Neural progenitor cell (in vitro differentiated cells): ENCODE data around the gene CHEK2. TPM values are rescaled to one million over a fixed set of nuclear protein-coding genes. Genes with fewer than 3 reads are reported as not detected.
A peak's percentile ranks its signal among the peaks of the same experiment; 100 is the strongest.
"Not testable (repeated sequence)": the region's sequence is repeated elsewhere in the genome, so short reads cannot be mapped to it uniquely, and the experiment has no call there.

ENCODE experiments used
- DNase-seq: peaks from one replicate; pipeline ENCODE4 v3.0.0-alpha.2; 2016; ENCODE audit warnings: low spot score
- H2AFZ ChIP-seq: fragments of 200-600 bp; sonication (generic); replicated peaks from 2 replicates; pipeline ENCODE4 v1.6.1; 2016; ENCODE audit warnings: antibody characterized with exemption
- H3F3A ChIP-seq: fragments of 200-600 bp; sonication (generic); 2 replicates; pipeline ENCODE4 v1.6.1; 2016; ENCODE audit warnings: antibody characterized with exemption, low read depth
- H3K27ac ChIP-seq: fragments of 200-600 bp; sonication (generic); 2 replicates; pipeline ENCODE4 v1.5.1; 2016; ENCODE audit warnings: mild to moderate bottlenecking
- H3K27me3 ChIP-seq: fragments of 200-600 bp; sonication (generic); 2 replicates; pipeline ENCODE4 v1.6.1; 2016; ENCODE audit warnings: mild to moderate bottlenecking, moderate library complexity
- H3K36me3 ChIP-seq: fragments of 200-600 bp; sonication (generic); 2 replicates; pipeline ENCODE4 v1.5.1; 2016
- H3K4me1 ChIP-seq: fragments of 200-600 bp; sonication (generic); 2 replicates; pipeline ENCODE4 v1.6.1; 2016; ENCODE audit warnings: mixed run types
- H3K4me2 ChIP-seq: fragments of 200-600 bp; sonication (generic); 2 replicates; pipeline ENCODE4 v1.6.1; 2016
- H3K4me3 ChIP-seq: fragments of 200-600 bp; sonication (generic); 2 replicates; pipeline ENCODE4 v1.5.1; 2016
- H3K79me2 ChIP-seq: fragments of 200-600 bp; sonication (generic); 2 replicates; pipeline ENCODE4 v1.6.1; 2016; ENCODE audit warnings: low read depth
- H3K9ac ChIP-seq: fragments of 200-600 bp; sonication (generic); 2 replicates; pipeline ENCODE4 v1.6.1; 2016
- H3K9me3 ChIP-seq: fragments of 200-600 bp; sonication (generic); 2 replicates; pipeline ENCODE4 v1.5.1; 2016; ENCODE audit warnings: low read depth
- H4K20me1 ChIP-seq: fragments of 200-600 bp; sonication (generic); 2 replicates; pipeline ENCODE4 v1.6.1; 2016; ENCODE audit warnings: low read depth
- H3K27ac Mint-ChIP-seq: 3 replicates; pipeline ENCODE4 v1.8.0; 2021; ENCODE audit warnings: mixed read lengths
- H3K27me3 Mint-ChIP-seq: 2 replicates; pipeline ENCODE4 v1.8.0; 2022; ENCODE audit warnings: low read depth, mild to moderate bottlenecking, inconsistent platforms, moderate library complexity, mixed read lengths; ENCODE audit not compliant: insufficient read depth
- H3K36me3 Mint-ChIP-seq: 3 replicates; pipeline ENCODE4 v1.8.0; 2021; ENCODE audit warnings: mixed read lengths
- H3K4me1 Mint-ChIP-seq: 3 replicates; pipeline ENCODE4 v1.8.0; 2021; ENCODE audit warnings: mixed read lengths
- H3K4me3 Mint-ChIP-seq: 3 replicates; pipeline ENCODE4 v1.8.0; 2021; ENCODE audit warnings: mild to moderate bottlenecking, moderate library complexity, mixed read lengths
- H3K9me3 Mint-ChIP-seq: 3 replicates; pipeline ENCODE4 v1.8.0; 2020; ENCODE audit warnings: mixed read lengths
- EZH2 ChIP-seq: fragments of 200-600 bp; sonication (generic); IDR thresholded peaks from 2 replicates; pipeline ENCODE4 v1.6.1; 2017; ENCODE audit warnings: antibody characterized with exemption, mild to moderate bottlenecking, moderate library complexity
- EZH2phosphoT487 ChIP-seq: fragments of 200-600 bp; sonication (generic); IDR thresholded peaks from 2 replicates; pipeline ENCODE4 v1.6.1; 2017; ENCODE audit warnings: antibody characterized with exemption
- total RNA-seq: library from RNA; depleted of rRNA; stranded (reverse); fragments of >200 nt; gene quantifications from 2 replicates; pipeline ENCODE4 v1.2.3, GENCODE V29; 2015; ENCODE audit warnings: low replicate concordance
- TF ChIP-seq, protein P1 (sequence below): fragments of 200-600 bp; sonication (generic); IDR thresholded peaks from 2 replicates; pipeline ENCODE4 v1.5.1; 2017; ENCODE audit warnings: antibody characterized with exemption, mild to moderate bottlenecking

Gene CHEK2
- total RNA-seq, 1 donor from 2014 or later: 94.4 TPM

DNA sequence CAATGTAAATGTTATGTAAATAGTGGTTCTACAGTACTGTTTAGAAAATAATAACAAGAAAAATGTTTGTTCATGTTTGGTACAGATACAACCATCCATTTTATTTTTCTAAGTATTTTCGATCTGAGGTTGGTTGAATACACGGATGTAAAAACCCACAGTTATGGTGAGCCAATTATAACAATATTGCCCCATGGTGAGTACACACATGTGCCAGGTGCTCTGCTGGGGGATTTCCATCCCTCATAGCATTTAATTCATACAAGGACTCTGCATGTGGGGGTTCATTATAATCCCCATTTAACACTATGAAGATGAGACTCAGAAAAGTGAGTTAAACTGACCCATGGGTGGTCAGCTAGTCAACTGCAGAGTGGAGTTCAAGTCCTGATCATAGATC, 38.7 kb downstream of the CHEK2 start:
- Histone ChIP-seq H3K4me1 (no peaks in the 10 kb centered on the region), H3K27ac (no peak overlapping the region), H3K27me3 (no peaks in the 10 kb centered on the region), H4K20me1 (no peaks in the 10 kb centered on the region), H3K79me2 (no peaks in the 10 kb centered on the region), H3F3A (no peaks in the 10 kb centered on the region), H2AFZ (no peak overlapping the region), H3K9me3 (no peaks in the 10 kb centered on the region), H3K9ac (no peak overlapping the region), H3K4me3 (no peak overlapping the region), H3K36me3 (no peaks in the 10 kb centered on the region), H3K4me2 (no peak overlapping the region)
- TF ChIP-seq, protein P1, sequence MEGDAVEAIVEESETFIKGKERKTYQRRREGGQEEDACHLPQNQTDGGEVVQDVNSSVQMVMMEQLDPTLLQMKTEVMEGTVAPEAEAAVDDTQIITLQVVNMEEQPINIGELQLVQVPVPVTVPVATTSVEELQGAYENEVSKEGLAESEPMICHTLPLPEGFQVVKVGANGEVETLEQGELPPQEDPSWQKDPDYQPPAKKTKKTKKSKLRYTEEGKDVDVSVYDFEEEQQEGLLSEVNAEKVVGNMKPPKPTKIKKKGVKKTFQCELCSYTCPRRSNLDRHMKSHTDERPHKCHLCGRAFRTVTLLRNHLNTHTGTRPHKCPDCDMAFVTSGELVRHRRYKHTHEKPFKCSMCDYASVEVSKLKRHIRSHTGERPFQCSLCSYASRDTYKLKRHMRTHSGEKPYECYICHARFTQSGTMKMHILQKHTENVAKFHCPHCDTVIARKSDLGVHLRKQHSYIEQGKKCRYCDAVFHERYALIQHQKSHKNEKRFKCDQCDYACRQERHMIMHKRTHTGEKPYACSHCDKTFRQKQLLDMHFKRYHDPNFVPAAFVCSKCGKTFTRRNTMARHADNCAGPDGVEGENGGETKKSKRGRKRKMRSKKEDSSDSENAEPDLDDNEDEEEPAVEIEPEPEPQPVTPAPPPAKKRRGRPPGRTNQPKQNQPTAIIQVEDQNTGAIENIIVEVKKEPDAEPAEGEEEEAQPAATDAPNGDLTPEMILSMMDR: no peak
- TF ChIP-seq EZH2phosphoT487: no peak
- TF ChIP-seq EZH2: no peak
- Mint-ChIP-seq H3K36me3 (peaks cover 15% of the 10 kb centered on the region), H3K27me3 (no peaks in the 10 kb centered on the region), H3K4me3 (no peak overlapping the region), H3K4me1 (no peaks in the 10 kb centered on the region), H3K9me3 (no peaks in the 10 kb centered on the region), H3K27ac (no peak overlapping the region)
- no peak for DNase-seq

DNA sequence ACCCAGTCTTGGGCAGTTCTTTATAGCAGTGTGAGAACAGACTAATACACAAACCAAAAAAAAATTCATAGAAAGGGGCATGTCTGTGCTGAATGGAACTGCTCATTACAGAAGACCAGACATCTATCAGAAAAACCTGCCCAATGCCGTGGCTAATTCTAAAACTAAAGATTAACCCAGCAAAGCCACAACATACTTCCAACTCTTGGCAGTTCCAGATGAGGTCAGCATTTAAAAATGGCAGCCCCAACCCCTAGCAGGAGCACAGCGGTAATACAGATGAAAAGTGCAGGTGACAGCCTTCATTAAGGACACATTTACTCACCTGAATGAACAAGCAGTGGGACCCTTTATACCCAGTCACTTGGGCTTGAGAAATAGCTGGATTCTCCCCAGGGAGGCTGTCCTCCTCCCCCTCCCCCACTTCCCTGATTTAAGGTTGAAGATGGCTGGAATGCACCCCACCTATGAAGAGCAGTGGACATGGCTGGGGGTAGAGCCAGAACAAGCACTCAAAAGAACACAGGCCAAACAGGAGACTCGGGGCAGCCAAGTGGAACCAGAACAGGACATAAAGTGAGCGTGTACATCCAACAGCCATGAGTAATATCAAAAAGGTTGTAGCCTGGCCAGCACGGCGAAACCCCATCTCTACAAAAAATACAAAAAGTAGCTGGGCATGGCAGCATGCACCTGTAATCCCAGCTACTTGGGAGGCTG, 48.4 kb downstream of the CHEK2 start:
- not testable (repeated sequence) for H3K4me2 ChIP-seq, H3K27me3 ChIP-seq, H3K4me3 Mint-ChIP-seq, H3K36me3 Mint-ChIP-seq, H3K4me1 ChIP-seq, H3K9me3 ChIP-seq, H3K27me3 Mint-ChIP-seq, DNase-seq, H2AFZ ChIP-seq, H4K20me1 ChIP-seq, H3K27ac ChIP-seq, H3K36me3 ChIP-seq, H3K9ac ChIP-seq, H3F3A ChIP-seq, H3K79me2 ChIP-seq, H3K9me3 Mint-ChIP-seq, H3K4me3 ChIP-seq
- peak overlapping the region; percentile 42 for H3K27ac Mint-ChIP-seq
- peaks cover 29% of the 10 kb centered on the region for H3K4me1 Mint-ChIP-seq

DNA sequence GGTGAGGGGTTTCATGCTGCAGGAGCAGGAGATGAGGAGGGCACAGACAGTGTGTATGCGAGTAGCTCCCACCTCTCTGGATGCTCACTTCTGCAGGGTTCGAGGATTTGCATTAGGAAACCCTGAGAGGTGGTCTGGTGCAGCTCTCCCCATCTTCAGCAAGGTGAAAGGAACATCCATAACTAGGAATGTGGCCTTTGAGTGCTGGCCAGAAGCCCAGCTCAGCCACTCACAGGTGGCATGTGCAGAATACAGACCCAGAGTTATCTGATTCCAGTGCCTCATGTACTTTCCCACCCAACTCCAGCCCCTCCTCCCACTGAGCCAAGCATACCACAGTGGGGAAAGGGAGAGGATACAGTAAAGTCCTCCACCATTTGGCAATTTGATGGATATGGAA, 51.8 kb downstream of the CHEK2 start:
- not testable (repeated sequence) for H3K36me3 Mint-ChIP-seq, H3K9me3 ChIP-seq, H3K4me2 ChIP-seq, H3K27me3 Mint-ChIP-seq, H3F3A ChIP-seq, H4K20me1 ChIP-seq, H3K9me3 Mint-ChIP-seq, H3K27ac Mint-ChIP-seq, H3K4me3 ChIP-seq, H2AFZ ChIP-seq, H3K79me2 ChIP-seq, H3K4me1 ChIP-seq, H3K27ac ChIP-seq, DNase-seq, H3K27me3 ChIP-seq, H3K4me3 Mint-ChIP-seq, H3K36me3 ChIP-seq, H3K9ac ChIP-seq
- peaks cover 26% of the 10 kb centered on the region for H3K4me1 Mint-ChIP-seq

DNA sequence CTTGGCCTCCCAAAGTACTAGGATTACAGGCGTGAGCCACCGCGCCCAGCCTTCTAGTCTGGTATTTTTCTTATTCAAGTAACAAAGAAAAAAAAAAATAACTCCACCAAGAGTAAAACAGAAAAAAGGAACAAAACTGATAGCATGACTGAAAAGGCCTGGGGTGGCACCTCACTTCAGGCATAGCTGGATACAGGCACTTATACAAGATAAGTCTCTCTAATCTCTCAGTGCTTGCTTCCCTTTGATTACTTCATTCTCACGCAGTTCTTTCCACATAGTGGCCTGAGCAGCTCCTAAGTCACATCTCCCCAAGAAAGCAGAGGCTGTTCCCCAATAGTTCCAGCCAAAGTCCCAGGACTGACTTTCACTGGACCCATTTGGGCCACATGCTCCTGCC, 58.7 kb downstream of the CHEK2 start:
- Histone ChIP-seq H3F3A (peaks cover 31% of the 10 kb centered on the region), H3K79me2 (peaks cover 15% of the 10 kb centered on the region)
- not testable (repeated sequence) for H3K4me1 ChIP-seq, H3K4me1 Mint-ChIP-seq, H4K20me1 ChIP-seq, H3K4me3 ChIP-seq, H3K9me3 Mint-ChIP-seq, DNase-seq, H2AFZ ChIP-seq, H3K4me2 ChIP-seq, H3K36me3 Mint-ChIP-seq, H3K36me3 ChIP-seq, H3K27me3 ChIP-seq, H3K9me3 ChIP-seq, H3K4me3 Mint-ChIP-seq, H3K27me3 Mint-ChIP-seq, H3K9ac ChIP-seq, H3K27ac ChIP-seq
- peak overlapping the region; percentile 60 for H3K27ac Mint-ChIP-seq

DNA sequence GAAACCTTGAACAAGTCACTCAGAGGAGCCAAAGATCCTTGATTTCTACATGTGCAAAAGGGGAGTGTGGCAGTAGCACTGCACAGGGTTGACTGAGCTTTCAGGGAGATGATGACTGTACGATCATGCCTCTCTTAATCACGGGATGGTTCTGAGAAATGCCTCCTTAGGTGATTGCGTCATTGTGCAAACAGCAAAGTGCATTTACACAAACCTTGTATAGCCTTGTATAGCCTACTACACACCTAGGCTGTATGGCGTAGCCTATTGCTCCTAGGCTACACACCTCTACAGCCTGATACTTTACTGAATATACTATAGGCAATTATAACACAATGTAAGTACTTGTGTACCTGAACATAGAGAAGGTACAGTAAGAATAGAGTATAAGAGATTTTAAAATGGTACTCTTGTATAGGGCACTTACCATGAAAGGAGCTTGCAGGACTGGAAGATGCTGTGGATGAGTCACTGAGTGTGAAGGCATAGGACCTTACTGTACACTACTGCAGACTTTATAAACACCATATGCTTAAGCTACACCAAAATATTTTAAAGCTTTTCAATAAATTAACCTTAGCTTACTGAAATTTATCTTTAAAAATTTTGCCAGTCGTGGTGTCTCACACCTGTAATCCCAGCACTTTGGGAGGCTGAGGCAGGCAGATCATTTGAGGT, 60.7 kb downstream of the CHEK2 start:
- H3K27me3 Mint-ChIP-seq, H3K4me1 ChIP-seq, DNase-seq, H3K36me3 Mint-ChIP-seq, H3K27ac Mint-ChIP-seq, H3K9ac ChIP-seq, H3K27ac ChIP-seq, H3K9me3 Mint-ChIP-seq, H3K4me1 Mint-ChIP-seq, H3K4me2 ChIP-seq, H3K4me3 ChIP-seq, H3K36me3 ChIP-seq, H3K9me3 ChIP-seq, H2AFZ ChIP-seq, H3K27me3 ChIP-seq: not testable (repeated sequence)
- peak overlapping the region; percentile 95 for H3K4me3 Mint-ChIP-seq
- peaks cover 31% of the 10 kb centered on the region for H3F3A ChIP-seq
- H4K20me1 ChIP-seq: peaks cover 12% of the 10 kb centered on the region
- H3K79me2 ChIP-seq: peaks cover 32% of the 10 kb centered on the region

DNA sequence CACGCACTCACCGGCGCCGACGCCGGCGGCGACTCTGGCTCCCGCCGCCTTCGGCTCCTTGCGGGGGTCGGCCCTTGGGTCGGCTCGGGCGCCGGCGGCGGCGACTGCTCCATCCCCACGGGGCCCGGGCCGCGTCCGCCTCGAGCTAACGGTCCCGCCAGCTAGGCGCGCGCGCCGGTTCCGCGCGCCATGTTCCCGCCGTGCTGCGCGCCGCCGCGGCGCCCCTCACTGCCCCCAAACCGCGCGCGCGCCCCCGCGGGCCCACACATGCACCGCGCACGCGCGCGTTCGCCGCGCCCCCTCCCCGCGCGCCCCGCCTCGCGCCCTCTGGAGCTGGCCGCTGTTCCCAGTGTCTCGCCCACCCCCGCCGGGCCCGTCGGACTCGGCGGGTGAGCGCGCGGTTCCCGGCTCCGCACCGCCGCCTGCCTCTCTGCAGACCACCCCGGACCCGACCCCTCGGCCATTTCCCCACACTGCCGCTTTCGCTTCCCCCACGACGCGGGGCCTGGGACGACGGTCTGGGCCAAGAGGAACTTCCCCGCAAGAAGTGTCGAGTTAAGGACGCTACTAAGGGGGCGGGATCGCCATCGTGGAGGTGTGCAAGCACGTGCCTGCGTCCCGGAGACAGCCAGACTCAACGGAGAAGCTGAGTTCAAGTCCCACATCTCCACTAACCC, 61.9 kb downstream of the CHEK2 start, which contains the start of gene TTC28:
TSS of gene TTC28 (minus strand) at position 230 of the 677 bp plus-strand sequence. CDS start at position 113, 117 bp downstream.
- Histone ChIP-seq H3F3A (peaks cover 31% of the 10 kb centered on the region), H3K4me3 (peak within 1 kb of the TSS; percentile 95), H2AFZ (peak within 1 kb of the TSS; percentile 93), H3K9ac (peak within 1 kb of the TSS; percentile 68), H3K4me2 (peak within 1 kb of the TSS; percentile 85), H4K20me1 (peaks cover 12% of the 10 kb centered on the region), H3K79me2 (peaks cover 44% of the 10 kb centered on the region)
- H3K9me3 ChIP-seq, H3K9me3 Mint-ChIP-seq, H3K27ac ChIP-seq, H3K27me3 ChIP-seq, H3K4me1 Mint-ChIP-seq, H3K27me3 Mint-ChIP-seq, H3K36me3 ChIP-seq, H3K4me1 ChIP-seq: not testable (repeated sequence)
- Mint-ChIP-seq H3K27ac (peak within 1 kb of the TSS; percentile 97), H3K36me3 (peaks cover 13% of the 10 kb centered on the region), H3K4me3 (peak within 1 kb of the TSS; percentile 95)
- DNase-seq: peak; percentile 92
